ENCODE measurements around the gene ATP6V1F. TPM values are rescaled to one million over a fixed set of nuclear protein-coding genes. Genes with fewer than 3 reads are reported as not detected.

The ATP6V1F gene
- total RNA-seq, 4 donors from 2014 or later: 49.6 to 109 (median 86.6) TPM

GRCh38 chr7:128893251-128894100, 30.8 kb downstream of the ATP6V1F start:
- 82 to 94% methylated on average over 6 to 18 of the region's 23 CpGs for whole genome bisulfite sequencing, 2 donors
- peak in 1 of 2 donors; percentile 38 for DNase-seq
- Histone ChIP-seq H3K27me3 (no peaks in the 10 kb centered on the region), H3K4me1 (peaks cover 8 to 23% of the 10 kb centered on the region in 2 donors), H3K36me3 (no peaks in the 10 kb centered on the region), H3K27ac (no peak overlapping the region), H3K4me3 (replicated peaks in 1 of 3) (no peak overlapping the region), H3K9me3 (no peaks in the 10 kb centered on the region)
- intact Hi-C loops (cut with DNase I): no loop called here
- no peak for TF ChIP-seq POLR2A (IDR thresholded peaks at IDR 0.05)
- TF ChIP-seq CTCF (IDR thresholded peaks at IDR 0.05): no peak

GRCh38 chr7:128894101-128894440, 31.4 kb downstream of the ATP6V1F start:
- Histone ChIP-seq H3K4me3 (replicated peaks in 1 of 3) (no peak overlapping the region), H3K27me3 (no peaks in the 10 kb centered on the region), H3K36me3 (no peaks in the 10 kb centered on the region), H3K27ac (no peak overlapping the region), H3K4me1 (peaks cover 8 to 23% of the 10 kb centered on the region in 2 donors), H3K9me3 (no peaks in the 10 kb centered on the region)
- intact Hi-C loops (cut with DNase I): no loop called here
- WGBS, 2 donors: 99% methylated on average over 5 to 6 of the region's 6 CpGs
- TF ChIP-seq CTCF (IDR thresholded peaks at IDR 0.05) (no peak), POLR2A (IDR thresholded peaks at IDR 0.05) (no peak)
- DNase-seq: no peak

- intact Hi-C loops (cut with DNase I): no loop called here
- no peak for DNase-seq
Observed at GRCh38 chr7:128895320-128895719, 32.7 kb downstream of the ATP6V1F start.

GRCh38 chr7:128899392-128899791, 36.7 kb downstream of the ATP6V1F start:
- no peaks in the 10 kb centered on the region for H3K36me3 ChIP-seq
- intact Hi-C loops (cut with DNase I): no loop called here
- no peaks in the 10 kb centered on the region for H3K9me3 ChIP-seq
- H3K4me1 ChIP-seq: no peaks in the 10 kb centered on the region
- no peak for DNase-seq
- no peak overlapping the region for H3K4me3 ChIP-seq (replicated peaks in 1 of 3)
- H3K27ac ChIP-seq: no peak overlapping the region
- TF ChIP-seq CTCF (IDR thresholded peaks at IDR 0.05): no peak
- TF ChIP-seq POLR2A (IDR thresholded peaks at IDR 0.05): no peak
- H3K27me3 ChIP-seq: no peaks in the 10 kb centered on the region

More at GRCh38 chr7:128895320-128895719, 32.7 kb downstream of the ATP6V1F start:
- no peak overlapping the region for H3K4me3 ChIP-seq (replicated peaks in 1 of 3)
- peaks cover 8 to 23% of the 10 kb centered on the region in 2 donors for H3K4me1 ChIP-seq
- no peaks in the 10 kb centered on the region for H3K27me3 ChIP-seq
- 79 to 94% methylated on average over 3 of the region's 3 CpGs for WGBS, 2 donors
- TF ChIP-seq POLR2A (IDR thresholded peaks at IDR 0.05) (no peak), CTCF (IDR thresholded peaks at IDR 0.05) (no peak)
- no peak overlapping the region for H3K27ac ChIP-seq
- no peaks in the 10 kb centered on the region for H3K9me3 ChIP-seq
- H3K36me3 ChIP-seq: no peaks in the 10 kb centered on the region

- DNase-seq: no peak
- intact Hi-C loops (cut with DNase I): loop anchor here (5.0 kb wide), 1 partner anchor 312 kb away; no protein-coding TSS in a partner anchor
- Histone ChIP-seq H3K36me3 (no peaks in the 10 kb centered on the region), H3K9me3 (no peaks in the 10 kb centered on the region), H3K4me3 (replicated peaks in 1 of 3) (no peak overlapping the region), H3K27me3 (no peaks in the 10 kb centered on the region), H3K4me1 (no peaks in the 10 kb centered on the region), H3K27ac (no peak overlapping the region)
- 82 to 91% methylated on average over 1 of the region's 1 CpG for WGBS, 2 donors
- TF ChIP-seq CTCF (IDR thresholded peaks at IDR 0.05) (no peak), POLR2A (IDR thresholded peaks at IDR 0.05) (no peak)
Observed at GRCh38 chr7:128900237-128900636, 37.6 kb downstream of the ATP6V1F start.

Data from thyroid gland (tissue), 4 donors.